ENCODE measurements around the gene ZSWIM8.
"Not testable (repeated sequence)": the region's sequence is repeated elsewhere in the genome, so short reads cannot be mapped to it uniquely, and the experiment has no call there.

The ZSWIM8 gene

GRCh38 chr10:73817826-73818225, 32.4 kb downstream of the ZSWIM8 start:
- DNase-seq: no peak

DNA sequence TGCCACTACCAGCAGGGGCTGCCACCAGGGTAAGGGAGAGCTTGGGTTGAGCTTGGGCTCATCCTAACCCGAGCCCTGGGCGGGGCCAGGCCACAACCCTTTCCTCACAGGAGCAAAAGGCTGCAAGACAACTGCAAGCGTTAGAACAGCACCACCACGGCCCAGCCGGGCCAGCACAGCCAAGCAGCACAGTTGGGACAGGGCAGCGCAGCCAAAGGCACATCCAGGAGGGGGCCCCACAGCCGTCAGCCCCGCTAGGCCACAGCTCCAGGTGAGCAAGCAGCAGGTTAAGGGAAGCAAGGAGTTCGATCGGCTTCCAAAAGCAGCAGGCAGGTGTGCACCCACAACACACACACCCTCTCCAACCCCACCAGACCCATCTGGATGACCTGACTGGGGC, 33.0 kb downstream of the ZSWIM8 start:
- no peak for DNase-seq

- no peak for DNase-seq
Measured at GRCh38 chr10:73819081-73819480, 33.7 kb downstream of the ZSWIM8 start.

GRCh38 chr10:73819513-73820093, 34.2 kb downstream of the ZSWIM8 start:
- DNase-seq: no peak

- DNase-seq: no peak
Measured at GRCh38 chr10:73823391-73823790, 38.0 kb downstream of the ZSWIM8 start.

DNA sequence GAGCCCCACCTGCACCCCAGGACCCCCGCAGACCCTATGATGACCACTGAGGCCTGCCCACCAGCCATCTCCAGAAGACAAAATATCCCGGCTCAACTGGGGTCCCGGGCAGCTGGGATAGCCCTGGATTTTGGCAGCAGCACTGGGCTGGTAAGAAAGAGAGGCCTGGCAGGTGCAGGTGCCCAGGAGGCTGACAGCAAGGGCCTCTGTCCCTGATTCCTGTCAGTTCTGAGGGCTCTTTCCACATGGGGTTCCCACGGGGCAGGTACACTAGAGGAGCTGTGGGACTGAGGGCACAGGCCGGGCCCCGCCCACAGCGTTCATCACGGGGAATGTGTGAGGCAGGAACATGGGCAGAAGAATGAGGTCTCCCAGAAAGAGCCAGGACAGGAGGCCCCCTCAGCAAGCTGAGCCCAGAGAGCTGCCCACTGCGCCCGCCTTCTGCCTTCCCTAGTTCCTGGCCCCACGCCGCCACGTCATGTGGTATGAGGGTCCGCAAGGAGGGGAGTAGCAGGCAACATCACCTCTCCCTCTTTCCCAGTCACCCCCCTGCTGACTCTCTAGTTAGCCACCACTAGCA, 38.8 kb downstream of the ZSWIM8 start:
- no peak for DNase-seq

DNA sequence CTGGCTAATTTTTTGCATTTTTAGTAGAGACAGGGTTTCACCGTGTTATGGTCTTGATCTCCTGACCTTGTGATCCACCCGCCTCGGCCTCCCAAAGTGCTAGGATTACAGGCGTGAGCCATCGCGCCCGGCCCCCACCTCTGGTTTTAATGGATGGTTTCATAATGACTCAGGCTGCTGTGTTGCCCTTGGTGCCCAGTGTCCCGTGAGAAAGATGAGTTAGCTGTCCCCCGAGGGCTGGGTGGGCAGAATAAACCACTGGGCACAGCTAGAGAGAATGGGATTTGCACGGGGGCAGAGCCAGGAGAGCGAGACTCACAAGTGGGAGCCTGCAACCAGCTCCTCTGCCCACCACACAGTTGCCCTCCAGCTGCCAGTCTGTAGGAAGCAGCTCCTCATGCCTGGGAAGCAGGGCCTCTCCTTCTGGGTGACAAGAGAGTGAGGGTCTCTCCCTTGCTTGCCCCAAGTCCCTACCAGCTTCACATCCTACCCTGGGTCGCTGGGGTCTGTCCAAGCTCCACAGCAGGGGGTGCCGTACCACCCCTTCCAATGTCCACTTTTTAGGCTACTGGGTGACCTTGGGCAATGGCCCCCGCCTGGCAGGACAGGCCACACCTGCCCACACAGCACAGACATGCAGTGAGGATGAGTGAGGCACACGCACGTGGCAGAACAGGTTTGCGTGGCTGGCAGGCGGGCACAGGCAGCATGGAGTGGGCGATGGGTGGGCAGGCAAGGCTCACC, 42.1 kb downstream of the ZSWIM8 start:
- DNase-seq: no peak

GRCh38 chr10:73828161-73828560, 42.8 kb downstream of the ZSWIM8 start:
- no peak for DNase-seq

- not testable (repeated sequence) for DNase-seq
Measured at GRCh38 chr10:73829090-73829489, 43.7 kb downstream of the ZSWIM8 start.

GRCh38 chr10:73836427-73836980, 51.1 kb downstream of the ZSWIM8 start:
- DNase-seq: no peak

- DNase-seq: no peak
Measured at GRCh38 chr10:73837072-73837471, 51.7 kb downstream of the ZSWIM8 start.

- DNase-seq: no peak
Measured at GRCh38 chr10:73838008-73838567, 52.7 kb downstream of the ZSWIM8 start.

DNA sequence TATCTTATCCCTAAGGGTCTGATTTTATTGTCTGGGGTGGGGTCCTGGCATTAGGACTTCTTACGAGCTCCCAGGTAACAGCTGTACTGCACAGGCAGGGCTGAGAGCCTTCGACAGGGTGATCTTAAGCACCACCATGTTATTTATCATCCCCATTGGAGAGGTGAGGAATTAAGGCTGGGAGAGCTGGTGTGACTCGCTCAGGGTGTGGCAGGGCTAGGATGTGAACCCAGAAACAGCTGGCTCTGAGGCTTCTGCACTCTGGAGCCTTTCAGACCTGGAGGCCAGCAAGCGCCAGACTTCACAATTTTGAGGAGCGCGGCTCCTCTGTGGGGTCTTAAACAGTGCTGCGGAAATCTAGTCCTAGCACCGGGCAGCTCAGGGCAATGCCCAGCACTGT, 53.4 kb downstream of the ZSWIM8 start:
- DNase-seq: no peak

- DNase-seq: no peak
Measured at GRCh38 chr10:73839276-73839966, 54.0 kb downstream of the ZSWIM8 start.

GRCh38 chr10:73840056-73840402, 54.6 kb downstream of the ZSWIM8 start:
- DNase-seq: no peak

- DNase-seq: no peak
Measured at GRCh38 chr10:73840403-73841060, 55.1 kb downstream of the ZSWIM8 start.

DNA sequence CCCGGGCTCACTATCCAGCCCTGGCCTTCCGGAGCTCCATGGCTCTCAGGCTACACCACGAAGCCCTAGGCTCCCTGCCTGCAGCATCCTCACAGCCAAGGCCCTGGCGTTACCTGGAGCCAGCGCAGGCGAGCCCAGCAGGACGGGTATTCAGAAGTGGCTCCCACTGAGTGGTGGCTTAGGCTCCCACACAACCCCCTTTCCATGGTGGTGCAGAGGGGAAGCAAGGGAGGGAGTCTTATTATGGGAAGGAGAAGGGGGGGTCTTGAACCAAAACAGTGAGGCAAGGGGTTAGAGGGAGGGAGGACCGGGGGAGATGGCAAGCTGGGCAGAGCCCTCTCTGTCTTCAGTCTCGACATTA, 55.6 kb downstream of the ZSWIM8 start:
- no peak for DNase-seq

GRCh38 chr10:73841526-73842285, 56.3 kb downstream of the ZSWIM8 start:
- no peak for DNase-seq

DNA sequence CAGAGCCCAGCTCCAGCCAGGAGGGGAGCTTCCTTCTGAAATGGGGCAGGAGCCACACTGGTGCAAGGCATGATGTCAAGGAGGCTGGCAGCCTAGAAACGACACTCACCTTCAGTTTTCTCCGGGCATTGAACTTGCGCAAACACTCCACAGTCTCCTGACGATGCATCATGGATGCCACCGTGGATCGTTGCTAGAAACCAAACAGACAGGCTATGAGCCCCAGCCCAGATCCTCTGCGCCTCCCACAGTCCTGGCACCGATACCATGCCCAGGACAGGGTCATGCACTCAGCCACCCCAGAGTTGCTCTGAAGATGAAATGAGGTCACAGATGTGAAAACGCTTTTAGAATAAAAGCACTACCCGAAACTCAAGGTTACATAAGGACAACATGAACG, 56.9 kb downstream of the ZSWIM8 start:
- no peak for DNase-seq

- no peak for DNase-seq
Measured at GRCh38 chr10:73843261-73843660, 57.9 kb downstream of the ZSWIM8 start.

DNA sequence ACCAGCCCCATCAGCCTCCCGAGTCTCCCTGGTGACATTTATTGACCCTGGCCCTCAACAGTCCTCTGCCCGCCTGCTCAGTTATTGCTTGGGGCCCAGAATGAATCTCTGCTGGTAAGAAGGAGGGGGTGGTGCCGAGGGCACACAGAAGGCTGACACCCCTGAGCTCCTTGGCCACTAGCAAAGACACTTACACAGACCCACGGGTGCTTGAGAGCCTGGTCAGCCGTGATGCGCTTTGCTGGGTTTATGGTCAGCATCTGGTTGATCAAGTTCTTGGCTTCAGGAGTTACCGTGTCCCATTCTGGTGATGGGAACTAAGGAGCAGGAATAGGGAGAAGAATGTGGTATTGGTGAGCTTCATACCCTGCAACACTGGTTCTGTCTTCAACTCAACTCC, 61.6 kb downstream of the ZSWIM8 start:
- no peak for DNase-seq

Measured in NCI-H1048 (cell line).